NT2/D1 (cell line): ENCODE results near the gene KCTD3.

ENCODE experiments used
- DNase-seq: peaks from one replicate; pipeline ENCODE4 v3.0.0-alpha.2; 2011; ENCODE audit warnings: low read depth, low spot score
- H3K27me3 ChIP-seq: 2 replicates; pipeline ENCODE4 v1.6.0; 2011; ENCODE audit warnings: mild to moderate bottlenecking; ENCODE audit not compliant: insufficient read length, insufficient read depth
- H3K36me3 ChIP-seq: 2 replicates; pipeline ENCODE4 v1.6.1; 2011; ENCODE audit warnings: mild to moderate bottlenecking, low read length, mixed read lengths; ENCODE audit not compliant: insufficient read depth, insufficient read length
- H3K4me1 ChIP-seq: 2 replicates; pipeline ENCODE4 v1.5.1; 2011; ENCODE audit not compliant: insufficient read depth, insufficient read length
- H3K4me3 ChIP-seq: 2 replicates; pipeline ENCODE4 v1.5.1; 2011; ENCODE audit warnings: low read depth; ENCODE audit not compliant: insufficient read length
- H3K9ac ChIP-seq: 2 replicates; pipeline ENCODE4 v1.6.0; 2011; ENCODE audit warnings: low read depth; ENCODE audit not compliant: insufficient read length
- H3K9me3 ChIP-seq: 2 replicates; pipeline ENCODE4 v1.5.1; 2011; ENCODE audit warnings: mild to moderate bottlenecking, low read length; ENCODE audit not compliant: insufficient read depth
- SUZ12 ChIP-seq: IDR thresholded peaks from 2 replicates; pipeline ENCODE4 v1.6.1; 2011; ENCODE audit not compliant: insufficient read length, insufficient read depth; ENCODE audit errors: extremely low read depth
- YY1 ChIP-seq: IDR thresholded peaks from 2 replicates; pipeline ENCODE4 v1.6.1; 2011; ENCODE audit not compliant: insufficient read length, insufficient read depth
- ZNF274 ChIP-seq: IDR thresholded peaks from 2 replicates; pipeline ENCODE4 v1.6.1; 2011; ENCODE audit warnings: mild to moderate bottlenecking, low read depth, low read length

Gene KCTD3

DNA sequence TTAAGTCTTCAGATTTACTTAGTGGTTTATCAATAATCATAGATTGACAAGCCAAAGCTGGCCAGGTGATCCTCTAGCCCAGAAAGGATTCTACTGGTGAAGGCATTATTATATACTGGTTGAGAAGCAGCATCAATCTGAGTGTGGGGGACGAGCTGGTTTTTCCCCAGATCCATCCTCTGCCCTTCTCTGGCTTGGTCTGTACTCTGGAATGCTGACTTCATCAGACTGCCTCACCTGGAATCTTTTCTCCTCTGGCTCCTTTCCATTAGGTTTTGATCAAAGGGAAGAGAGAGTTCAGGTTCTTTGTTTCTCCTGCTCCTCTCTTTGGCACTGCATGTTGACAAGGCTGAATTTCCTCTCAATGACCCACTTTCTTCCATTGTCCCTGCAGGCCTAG, 93.9 kb downstream of the KCTD3 start:
- H3K27me3 ChIP-seq, result no peaks in the 10 kb centered on the region
- no peaks in the 10 kb centered on the region for H3K36me3 ChIP-seq
- TF ChIP-seq ZNF274 (no peak), YY1 (no peak), SUZ12 (no peak)
- H3K4me3 ChIP-seq, result no peak overlapping the region
- DNase-seq, result no peak
- H3K9me3 ChIP-seq, result no peaks in the 10 kb centered on the region
- no peak overlapping the region for H3K9ac ChIP-seq
- H3K4me1 ChIP-seq, result no peaks in the 10 kb centered on the region

DNA sequence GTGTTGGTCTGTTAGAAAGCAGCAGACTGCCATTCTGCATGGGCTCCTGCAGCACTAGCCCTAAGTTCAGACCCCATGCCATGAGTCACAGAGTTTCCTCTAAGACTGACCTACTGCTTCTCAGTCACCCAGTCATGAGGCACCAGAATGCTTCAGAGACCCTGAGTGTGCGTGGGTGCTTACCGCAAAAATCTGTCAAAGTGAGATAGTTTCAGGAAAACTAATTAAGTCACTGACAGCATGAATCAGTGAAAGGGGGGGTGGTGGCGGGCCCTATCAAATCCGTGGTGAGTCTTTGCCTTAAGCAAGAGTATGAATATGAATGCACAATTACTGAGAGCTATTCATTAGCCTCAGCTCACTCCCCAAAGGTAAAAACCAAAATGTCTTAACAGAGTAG, 98.1 kb downstream of the KCTD3 start:
- Histone ChIP-seq H3K36me3 (no peaks in the 10 kb centered on the region), H3K4me1 (no peaks in the 10 kb centered on the region), H3K9ac (no peak overlapping the region), H3K4me3 (no peak overlapping the region), H3K27me3 (no peaks in the 10 kb centered on the region), H3K9me3 (no peaks in the 10 kb centered on the region)
- TF ChIP-seq SUZ12 (no peak), YY1 (no peak), ZNF274 (no peak)
- DNase-seq, result no peak

DNA sequence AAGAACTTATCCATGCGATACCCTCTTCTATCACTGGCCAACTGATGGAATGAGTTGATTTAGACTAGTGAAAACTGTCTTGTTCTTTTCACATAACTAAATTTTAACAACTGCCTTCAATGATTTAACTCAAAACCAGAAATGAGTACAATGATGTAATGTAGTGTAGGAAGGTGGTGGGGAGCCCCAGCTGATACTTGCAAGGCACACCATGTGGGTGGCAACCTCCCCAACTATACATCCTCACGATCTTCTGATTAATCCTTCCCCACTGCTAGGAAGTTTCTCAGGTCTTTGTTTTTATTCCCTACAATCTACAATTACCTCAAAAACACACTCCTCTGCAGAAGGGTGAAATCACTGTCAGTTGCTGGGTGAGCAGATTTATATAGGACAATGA, 100.7 kb downstream of the KCTD3 start:
- H3K27me3 ChIP-seq, result no peaks in the 10 kb centered on the region
- H3K9me3 ChIP-seq, result no peaks in the 10 kb centered on the region
- no peaks in the 10 kb centered on the region for H3K4me1 ChIP-seq
- TF ChIP-seq YY1 (no peak), ZNF274 (no peak), SUZ12 (no peak)
- no peak for DNase-seq
- no peak overlapping the region for H3K4me3 ChIP-seq
- no peaks in the 10 kb centered on the region for H3K36me3 ChIP-seq
- no peak overlapping the region for H3K9ac ChIP-seq

DNA sequence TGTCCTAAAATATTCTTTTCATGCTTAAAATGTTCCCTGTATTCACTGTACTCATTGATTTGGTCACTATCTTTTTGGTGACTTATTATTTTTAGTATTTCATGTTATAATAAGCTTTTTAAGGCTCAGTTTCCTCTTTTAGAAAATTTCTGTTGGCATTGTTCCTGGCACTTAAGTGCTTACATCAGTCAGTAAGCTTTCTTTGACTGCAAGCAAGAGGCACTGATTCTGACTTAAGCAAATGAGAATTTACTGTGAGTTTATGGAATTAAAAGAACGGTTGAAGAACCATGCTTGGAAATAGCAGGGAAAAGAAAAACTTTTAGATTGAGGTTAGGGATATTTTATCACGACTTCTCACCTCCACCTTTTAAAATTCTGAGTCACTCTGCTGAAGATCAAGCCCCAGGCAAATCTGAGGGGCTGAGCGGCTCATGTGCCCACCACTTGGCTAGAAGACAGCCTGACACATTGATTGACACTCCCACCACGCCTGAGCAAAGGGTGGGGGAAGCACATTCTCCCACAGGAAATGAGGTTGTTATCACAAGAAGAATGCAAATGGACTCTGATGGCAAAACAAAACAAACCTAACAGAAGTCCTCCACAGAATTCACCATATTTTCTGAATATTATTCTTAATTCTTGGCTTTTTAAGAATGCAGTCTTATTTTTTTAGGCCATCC, 102.8 kb downstream of the KCTD3 start:
- peak; percentile 27 for DNase-seq
- Histone ChIP-seq H3K9ac (no peak overlapping the region), H3K4me1 (no peaks in the 10 kb centered on the region), H3K27me3 (no peaks in the 10 kb centered on the region), H3K36me3 (no peaks in the 10 kb centered on the region), H3K4me3 (no peak overlapping the region), H3K9me3 (no peaks in the 10 kb centered on the region)
- no peak for TF ChIP-seq SUZ12
- no peak for TF ChIP-seq ZNF274
- no peak for TF ChIP-seq YY1
